ENCODE data around the gene MIS18BP1.
A peak's percentile ranks its signal among the peaks of the same experiment; 100 is the strongest.
"Not testable (repeated sequence)": the region's sequence is repeated elsewhere in the genome, so short reads cannot be mapped to it uniquely, and the experiment has no call there.

The MIS18BP1 gene

DNA sequence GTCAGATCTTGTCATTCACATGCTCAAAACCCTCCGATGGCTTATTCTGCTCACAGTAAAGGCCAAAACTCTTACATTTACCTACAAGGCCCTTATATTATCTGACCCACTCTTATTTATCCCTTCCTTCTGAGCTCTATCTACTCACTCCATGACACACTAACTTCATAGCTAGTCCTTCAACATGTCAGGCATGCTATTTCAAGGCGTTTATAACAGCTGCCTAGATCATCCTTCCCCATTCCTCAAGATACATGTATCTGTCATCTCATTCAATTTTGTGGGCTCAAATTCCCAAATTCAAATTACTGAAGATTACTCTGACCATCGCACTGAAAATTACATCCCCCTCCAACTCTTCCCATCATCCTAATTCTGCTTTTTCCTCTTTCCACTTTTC is 6.9 kb downstream of the MIS18BP1 start:
- no peak for DNase-seq

DNA sequence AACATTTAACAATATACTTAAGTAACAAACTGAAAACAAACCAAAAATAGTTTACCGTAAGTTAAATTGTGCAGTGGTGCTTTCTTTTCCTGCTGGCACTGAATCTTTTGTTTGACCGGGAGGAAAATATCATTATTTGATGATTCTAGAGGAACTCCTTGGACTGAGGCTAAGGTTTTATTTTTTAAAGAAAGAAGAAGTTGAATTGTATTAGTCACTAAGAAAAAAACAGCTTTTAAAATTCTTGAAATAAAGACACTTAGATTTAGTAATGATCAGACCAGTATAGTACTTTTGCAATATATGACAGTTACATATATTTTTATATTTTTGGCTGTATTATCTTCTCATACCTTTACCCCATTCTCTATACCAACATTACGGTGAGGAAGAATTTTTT is 10.3 kb downstream of the MIS18BP1 start:
- DNase-seq: no peak

DNA sequence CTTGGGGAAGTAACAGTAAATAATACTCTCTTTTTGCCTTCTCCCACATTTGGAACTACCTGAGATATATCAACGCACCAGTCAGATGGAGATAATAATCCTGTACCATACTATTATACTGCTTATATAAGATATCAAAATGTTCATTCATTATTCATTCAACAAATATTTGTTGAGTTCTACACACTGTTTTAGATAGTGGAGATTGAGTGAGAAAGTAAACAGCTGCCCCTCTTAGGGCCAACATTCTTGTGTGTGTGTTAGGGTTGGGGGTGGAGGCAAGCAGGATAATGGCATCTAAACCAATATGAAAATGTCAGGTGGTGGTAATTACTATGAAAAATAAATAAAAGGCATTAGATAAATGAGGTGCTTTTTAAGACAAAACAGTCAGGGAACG is 14.0 kb downstream of the MIS18BP1 start:
- no peak for DNase-seq

DNA sequence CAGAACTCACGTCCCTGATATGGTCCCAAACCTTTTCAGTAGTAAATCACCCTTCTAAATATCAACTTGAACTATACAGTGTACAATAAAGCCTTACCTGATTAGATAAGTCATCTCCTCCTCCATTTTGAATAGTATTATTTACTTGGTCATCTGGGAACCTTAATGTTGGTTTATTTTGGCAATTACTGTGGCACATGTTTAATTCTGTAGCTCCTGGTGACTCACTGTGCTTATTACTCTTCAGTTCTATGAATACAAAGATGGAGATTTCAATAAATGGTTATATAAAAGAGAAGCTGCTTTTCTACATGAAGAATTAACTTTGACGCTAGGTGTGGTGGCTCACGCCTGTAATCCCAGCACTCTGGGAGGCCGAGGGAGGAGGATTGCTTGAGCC is 25.4 kb downstream of the MIS18BP1 start:
- DNase-seq: no peak

DNA sequence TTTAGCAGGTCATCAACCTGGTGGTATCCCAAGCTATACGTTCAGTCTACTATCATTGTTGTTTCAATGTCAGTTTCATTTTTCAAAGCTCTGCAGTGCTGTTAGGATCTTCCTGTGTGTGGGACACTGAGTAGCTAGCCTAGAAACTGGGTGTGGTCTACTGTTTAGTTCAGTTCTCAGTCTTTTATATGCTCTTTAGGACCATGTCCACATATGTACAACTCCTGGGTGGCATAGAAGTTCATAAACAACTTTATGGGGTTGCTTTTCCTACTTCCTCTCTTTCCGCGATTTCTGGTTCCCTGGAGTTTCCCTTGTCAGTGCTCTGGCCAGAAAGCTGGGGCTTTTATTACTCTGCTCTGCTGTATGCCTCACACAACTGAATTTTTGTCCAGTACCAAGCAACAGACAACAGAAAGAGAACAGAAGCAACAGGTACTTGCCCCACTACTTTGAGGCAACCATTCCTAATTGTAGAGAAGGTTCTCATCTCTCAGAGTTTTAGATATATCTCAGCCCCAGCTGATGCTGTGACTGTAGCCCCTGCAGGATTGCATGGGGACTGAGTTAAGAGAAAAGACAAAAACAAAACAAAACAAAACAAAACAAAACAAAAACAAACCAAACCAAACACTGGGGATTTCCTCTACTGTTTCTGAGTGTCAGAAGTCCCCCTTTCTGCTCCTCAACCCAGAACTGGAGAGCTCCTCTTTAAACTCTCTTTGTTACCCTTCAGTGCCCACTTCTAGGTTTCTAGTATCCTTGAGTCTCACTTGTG is 30.3 kb downstream of the MIS18BP1 start:
- DNase-seq: no peak

DNA sequence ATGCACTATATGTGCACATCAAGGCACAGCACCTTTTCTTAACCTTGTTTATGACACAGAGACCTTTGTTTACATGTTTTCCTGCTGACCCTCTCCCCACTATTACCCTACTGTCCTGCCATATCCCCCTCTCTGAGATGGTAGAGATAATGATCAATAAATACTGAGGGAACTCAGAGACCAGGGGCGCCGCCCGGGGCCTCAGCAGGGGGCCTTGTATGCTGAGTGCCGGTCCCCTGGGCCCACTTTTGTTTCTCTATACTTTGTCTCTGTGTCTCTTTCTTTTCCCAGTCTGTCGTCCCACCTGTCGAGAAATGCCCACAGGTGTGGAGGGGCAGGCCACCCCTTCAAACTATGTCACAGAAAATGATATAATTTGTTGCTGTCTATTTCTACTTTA is 38.7 kb downstream of the MIS18BP1 start:
- DNase-seq: not testable (repeated sequence)

DNA sequence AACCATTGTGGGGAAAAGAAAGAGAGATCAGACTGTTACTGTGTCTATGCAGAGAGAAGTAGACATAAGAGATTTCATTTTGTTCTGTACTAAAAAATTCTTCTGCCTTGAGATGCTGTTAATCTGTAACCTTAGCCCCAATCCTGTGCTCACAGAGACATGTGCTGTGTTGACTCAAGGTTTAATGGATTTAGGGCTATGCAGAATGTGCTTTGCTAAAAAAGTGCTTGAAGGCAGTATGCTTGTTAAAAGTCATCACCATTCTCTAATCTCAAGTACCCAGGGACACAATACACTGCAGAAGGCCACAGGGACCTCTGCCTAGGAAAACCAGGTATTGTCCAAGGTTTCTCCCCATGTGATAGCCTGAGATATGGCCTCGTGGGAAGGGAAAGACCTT is 39.3 kb downstream of the MIS18BP1 start:
- not testable (repeated sequence) for DNase-seq

DNA sequence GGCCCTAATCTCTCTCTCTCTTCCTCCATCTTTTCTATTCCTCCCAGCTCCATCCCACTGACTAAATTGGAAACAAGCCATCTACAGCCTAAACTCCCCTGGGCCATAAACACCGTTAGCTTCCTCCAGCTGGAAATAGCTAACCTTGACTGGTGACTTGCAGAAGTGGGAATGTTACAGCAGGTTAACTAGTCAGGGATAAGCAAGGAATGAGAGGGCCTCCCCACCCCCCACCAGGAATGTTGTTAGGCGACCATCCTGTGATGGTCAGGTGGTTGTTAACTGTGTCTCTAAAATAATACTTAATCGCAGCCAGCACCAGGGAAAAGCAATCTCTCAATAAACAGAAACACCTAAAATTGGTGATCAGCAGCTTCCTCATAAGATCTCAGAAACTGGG is 40.8 kb downstream of the MIS18BP1 start:
- no peak for DNase-seq

DNA sequence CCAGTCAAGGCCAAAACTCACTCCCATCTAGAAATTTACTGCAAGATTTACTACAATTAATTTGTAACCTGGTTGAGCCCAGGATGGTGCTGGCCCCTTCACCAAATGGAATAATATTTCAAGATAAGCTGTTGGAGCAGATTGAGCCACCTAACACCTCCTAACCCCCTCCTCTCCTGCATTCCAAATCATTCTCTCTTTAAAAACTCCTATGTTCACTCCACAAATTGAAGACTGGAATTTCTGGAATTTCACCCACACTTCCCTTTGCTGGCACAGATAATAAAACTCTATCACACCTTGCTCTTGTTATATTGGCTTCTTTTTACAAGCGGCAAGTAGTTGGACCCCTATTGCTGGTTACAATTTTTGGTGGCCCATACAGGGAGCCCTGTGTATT is 41.7 kb downstream of the MIS18BP1 start:
- no peak for DNase-seq

DNA sequence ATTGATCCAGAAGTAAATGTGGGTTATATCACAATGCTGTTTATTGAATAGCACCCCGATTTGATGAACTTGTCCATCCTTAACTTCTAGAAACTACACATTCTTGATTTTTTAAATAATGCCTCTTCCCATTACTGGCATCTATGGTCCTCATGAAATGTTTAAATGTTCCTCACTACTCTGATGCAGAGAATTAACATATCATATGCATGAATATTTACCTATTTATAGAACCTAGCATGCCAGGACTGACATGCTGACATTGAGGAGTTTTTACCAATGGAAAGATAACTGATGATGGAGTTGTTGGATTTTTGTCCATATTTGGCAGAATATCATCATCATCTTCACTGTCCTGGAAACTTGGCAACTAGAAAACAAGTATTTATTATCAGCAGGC is 42.8 kb downstream of the MIS18BP1 start:
- no peak for DNase-seq

DNA sequence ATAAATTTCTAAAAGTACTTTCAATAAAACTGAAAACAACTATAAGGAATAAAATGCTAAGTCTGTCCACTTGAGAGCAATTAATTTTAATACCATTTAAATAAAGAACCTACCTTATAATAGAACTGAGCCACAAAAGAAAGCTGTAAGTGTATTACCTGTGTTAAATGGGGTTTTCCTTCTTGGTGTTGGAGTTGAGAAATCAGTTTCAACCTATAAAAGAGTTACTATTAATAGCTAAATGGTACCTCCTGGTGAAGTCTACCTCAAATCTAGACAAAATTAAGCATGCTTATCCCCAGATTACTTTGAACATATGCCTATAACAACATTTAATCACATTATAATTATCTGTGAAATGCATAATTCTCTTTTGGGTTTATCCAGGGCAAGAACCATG is 48.8 kb downstream of the MIS18BP1 start:
- no peak for DNase-seq

DNA sequence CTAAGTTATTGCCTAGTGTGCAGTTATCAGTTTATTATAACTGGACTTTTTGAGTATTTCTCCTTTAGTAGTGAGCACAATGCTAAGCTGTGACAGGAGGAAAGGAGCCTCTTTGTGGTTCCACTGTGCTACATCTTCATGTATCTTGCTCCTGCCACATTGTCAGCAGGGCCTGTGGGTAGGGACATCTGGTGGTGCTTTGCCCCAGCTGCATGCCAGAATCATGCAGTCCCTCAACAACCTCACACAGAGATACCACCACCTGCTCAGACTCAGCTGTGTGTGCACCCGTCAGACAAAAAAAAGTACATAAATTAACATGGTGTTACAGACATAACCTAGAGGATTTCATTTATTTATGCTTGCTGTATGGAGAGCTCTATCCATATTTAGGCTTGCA is 51.1 kb downstream of the MIS18BP1 start:
- peak in 2 of 5 donors; percentile 1 to 22 for DNase-seq

DNA sequence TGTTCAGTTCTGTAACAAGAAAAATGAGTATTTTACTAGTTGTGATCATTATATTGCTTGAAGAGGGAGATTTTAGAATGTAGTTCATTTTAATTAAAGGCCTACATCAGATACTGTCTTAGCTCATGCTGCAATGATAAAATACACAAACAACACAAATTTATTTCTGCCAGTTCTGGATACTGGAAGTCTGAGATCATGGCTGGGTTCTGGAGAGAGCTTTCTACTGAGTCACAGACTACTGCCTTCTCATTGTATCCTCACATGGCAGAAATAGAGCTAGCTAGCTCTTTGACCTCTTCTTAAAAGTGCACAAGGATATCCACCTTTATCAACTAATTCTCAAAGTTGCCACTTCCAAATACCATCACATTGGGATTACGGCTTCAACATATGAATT is 53.8 kb downstream of the MIS18BP1 start:
- no peak for DNase-seq

DNA sequence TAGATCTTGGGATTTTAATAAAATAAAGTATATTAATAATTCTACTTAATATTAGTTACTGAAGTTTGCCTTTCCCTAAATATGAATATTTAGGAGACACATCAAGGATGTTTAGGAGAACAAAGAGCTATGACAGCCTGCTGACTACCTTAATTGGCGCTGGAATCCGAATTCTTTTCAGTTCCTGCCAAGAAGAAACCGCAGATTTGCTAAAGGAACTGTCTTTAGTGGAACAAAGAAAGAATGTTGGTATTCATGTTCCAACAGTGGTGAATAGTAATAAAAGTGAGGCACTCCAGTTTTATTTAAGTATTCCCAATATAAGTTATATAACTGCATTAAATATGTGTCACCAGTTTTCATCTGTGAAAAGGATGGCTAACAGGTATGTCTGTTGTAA is 54.5 kb downstream of the MIS18BP1 start:
- DNase-seq: no peak

DNA sequence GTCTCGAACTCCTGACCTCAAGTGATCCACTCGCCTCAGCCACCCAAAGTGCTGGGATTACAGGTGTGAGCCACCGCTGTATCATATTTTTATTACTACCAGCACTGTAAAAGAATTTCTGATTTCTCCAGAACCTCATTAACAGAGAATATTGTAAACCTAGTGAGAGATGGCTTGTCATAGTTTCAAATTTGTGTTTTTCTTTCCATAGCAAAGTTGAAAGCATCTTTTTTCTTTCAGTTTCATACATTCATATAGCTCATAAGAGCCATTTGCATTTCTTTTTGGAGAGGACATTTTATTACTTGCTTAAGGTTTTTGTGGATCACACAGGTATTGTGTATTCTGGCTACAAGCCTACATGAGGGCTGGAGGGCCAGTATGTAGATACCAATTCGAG is 58.0 kb downstream of the MIS18BP1 start:
- no peak for DNase-seq

DNA sequence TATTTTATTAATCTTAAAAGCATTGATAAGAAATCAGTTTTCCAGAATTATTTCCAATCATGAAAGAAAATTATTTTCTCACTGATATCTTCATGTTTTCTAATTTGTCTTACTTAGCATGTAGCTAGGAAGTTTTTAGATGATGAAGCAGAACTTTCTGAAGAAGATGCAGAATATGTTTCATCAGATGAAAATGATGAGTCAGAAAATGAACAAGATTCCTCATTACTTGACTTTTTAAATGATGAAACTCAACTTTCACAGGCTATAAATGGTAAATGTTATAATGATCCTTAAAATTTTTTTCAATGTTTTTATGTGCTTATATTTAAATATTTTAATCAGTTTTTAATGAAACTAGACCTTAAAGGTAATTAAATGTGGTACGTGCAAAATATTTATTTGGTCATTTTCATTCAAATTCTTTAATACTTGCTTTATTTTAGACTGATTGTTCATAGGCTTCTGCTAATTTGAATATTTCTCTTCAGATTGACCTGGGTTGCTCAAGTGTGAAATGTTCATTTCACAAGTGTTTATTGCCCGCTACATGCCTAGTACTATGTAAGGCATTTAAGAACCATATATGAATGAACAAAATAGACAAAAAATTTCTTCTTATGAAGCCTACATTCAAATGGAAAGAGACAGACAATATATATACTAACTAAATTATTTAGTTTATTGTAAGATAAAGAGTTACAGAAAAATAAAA is 67.7 kb downstream of the MIS18BP1 start:
- no peak for DNase-seq

DNA sequence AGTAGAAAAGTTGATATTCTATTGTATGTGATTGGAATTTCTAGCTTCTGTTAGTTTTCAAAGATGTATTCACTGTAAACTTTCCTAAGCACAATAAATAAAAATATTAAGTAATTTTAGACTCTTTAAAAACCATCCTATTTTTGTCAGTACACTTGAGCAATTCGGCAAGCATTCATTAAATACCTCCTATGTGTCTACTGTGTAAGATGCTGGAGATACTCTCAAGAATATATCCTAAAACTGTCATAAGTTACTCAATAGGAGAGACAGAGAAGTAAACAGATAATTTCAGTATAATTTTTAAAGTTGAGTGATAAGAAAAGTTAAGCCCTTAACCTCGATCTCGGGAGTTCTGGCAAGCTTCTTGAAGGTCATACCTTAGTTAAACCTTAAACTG is 71.2 kb downstream of the MIS18BP1 start:
- DNase-seq: no peak

DNA sequence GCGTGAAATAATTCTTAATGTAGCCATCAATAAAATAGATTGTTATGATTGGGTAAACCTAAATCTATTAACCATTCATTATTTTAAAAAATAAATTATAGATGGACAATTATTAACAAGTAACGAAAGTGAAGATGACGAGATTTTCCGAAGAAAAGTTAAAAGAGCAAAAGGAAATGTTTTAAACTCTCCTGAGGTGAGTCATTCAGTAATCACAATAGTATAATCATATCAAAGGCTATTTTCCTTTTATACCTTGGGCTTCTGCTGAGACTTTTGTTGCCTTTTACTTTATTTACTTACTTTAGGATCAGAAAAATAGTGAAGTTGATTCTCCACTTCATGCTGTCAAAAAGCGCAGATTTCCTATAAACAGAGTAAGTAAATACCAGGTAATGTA is 71.7 kb downstream of the MIS18BP1 start:
- DNase-seq: no peak

DNA sequence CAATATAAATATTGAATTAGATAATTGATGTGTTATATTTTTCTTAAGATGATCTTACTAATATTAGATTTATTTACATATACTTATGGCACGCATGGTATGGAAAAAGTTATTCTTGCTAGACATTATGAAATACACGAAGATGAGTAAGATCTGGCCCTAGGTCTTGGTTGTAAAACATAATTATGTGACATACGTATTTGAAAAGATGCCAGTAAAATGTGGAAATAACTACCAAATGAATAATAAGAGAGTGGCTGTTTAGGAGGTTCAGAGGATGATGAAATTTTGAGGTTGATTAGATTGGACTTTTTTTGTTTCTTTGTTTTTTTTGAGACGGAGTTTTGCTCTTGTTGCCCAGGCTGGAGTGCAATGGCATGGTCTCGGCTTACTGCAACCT is 75.9 kb downstream of the MIS18BP1 start:
- DNase-seq: no peak

DNA sequence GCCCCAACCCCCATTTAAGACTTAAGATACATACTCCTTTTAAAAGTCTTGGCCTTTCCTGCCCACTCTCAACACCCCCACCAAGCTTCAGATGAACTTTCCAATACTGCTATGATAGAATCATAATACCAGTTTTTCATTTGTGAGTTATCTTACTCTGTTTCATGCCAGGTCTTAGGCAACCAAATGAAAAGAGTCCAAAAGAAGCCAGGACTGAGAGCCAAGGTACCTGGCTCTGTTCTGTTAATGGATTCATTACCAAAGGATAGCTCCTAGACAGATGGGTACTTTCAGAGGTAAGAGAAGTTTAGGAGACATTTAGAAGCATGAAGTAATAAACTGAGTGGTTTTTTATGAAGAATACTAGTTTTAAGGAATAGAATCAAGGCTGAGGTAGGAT is 83.1 kb downstream of the MIS18BP1 start:
- no peak for DNase-seq

DNA sequence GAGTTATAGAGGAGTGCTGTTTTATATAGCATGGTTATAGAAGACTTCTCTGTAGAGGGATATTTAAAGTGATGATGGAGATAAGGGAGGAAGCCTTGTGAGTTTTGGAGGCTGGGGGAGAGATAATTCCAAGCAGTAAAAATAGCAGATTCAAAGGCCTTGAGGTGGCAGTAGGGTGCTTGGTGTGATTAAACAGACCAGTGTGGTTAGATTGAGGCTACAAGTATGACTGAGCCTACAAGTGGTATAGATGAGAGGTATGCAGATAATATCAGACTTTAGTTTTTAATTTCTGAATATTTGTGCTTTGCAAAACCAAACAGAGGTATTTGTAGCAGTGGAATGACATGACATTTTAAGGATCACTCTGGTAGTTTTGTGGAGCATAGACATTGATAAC is 96.9 kb downstream of the MIS18BP1 start:
- peak in 1 of 5 donors; percentile 12 for DNase-seq
